A673 (cell line): ENCODE measurements around the gene PEPD. TPM values are rescaled to one million over a fixed set of nuclear protein-coding genes. Genes with fewer than 3 reads are reported as not detected.

Experiments
- BruUV-seq: library from RNA; stranded (reverse); fragments of 400-500 nt; replicated peaks from 2 replicates; lab custom pipeline; 2021; lab: Mats Ljungman, UMichigan
- CTCF ChIA-PET: fragments of 300-600 bp; sonication (Branson Sonifier 250); formaldehyde crosslinking; loops from one replicate; lab custom pipeline; 2022; ENCODE audit warnings: antibody characterized with exemption; lab: Charles Lee
- POLR2A ChIA-PET: fragments of 300-600 bp; sonication (Branson Sonifier 250); formaldehyde crosslinking; loops from one replicate; lab custom pipeline; 2022; ENCODE audit warnings: antibody characterized with exemption; ENCODE audit not compliant: low non-redundant PET; lab: Charles Lee
- DNase-seq: peaks from one replicate; pipeline ENCODE4 v3.0.0-alpha.2; 2015; ENCODE audit warnings: low spot score
- H3K27ac ChIP-seq: fragments of 200-600 bp; sonication (generic); 2 replicates; pipeline ENCODE4 v1.5.1; 2016; ENCODE audit warnings: mixed run types, low read depth, mild to moderate bottlenecking, mixed read lengths, antibody characterized with exemption, low read length; ENCODE audit not compliant: poor library complexity, severe bottlenecking
- H3K27me3 ChIP-seq: fragments of 200-600 bp; sonication (generic); replicated peaks from 2 replicates; pipeline ENCODE4 v1.6.1; 2017; ENCODE audit warnings: mixed run types, low read depth, mild to moderate bottlenecking, mixed read lengths, antibody characterized with exemption, low read length; ENCODE audit not compliant: insufficient read depth, poor library complexity
- H3K36me3 ChIP-seq: fragments of 200-600 bp; sonication (generic); 2 replicates; pipeline ENCODE4 v1.6.1; 2016; ENCODE audit warnings: mixed run types, mild to moderate bottlenecking, mixed read lengths, antibody characterized with exemption, low read length; ENCODE audit not compliant: insufficient read depth, poor library complexity, severe bottlenecking
- H3K4me1 ChIP-seq: fragments of 200-600 bp; sonication (generic); 2 replicates; pipeline ENCODE4 v1.6.1; 2017; ENCODE audit warnings: mixed run types, mild to moderate bottlenecking, mixed read lengths, antibody characterized with exemption, low read length; ENCODE audit not compliant: insufficient read depth, poor library complexity, severe bottlenecking
- H3K4me3 ChIP-seq: fragments of 200-600 bp; sonication (generic); 2 replicates; pipeline ENCODE4 v1.5.1; 2016; ENCODE audit warnings: low read depth, mixed run types, mild to moderate bottlenecking, mixed read lengths, low read length; ENCODE audit not compliant: poor library complexity, severe bottlenecking
- H3K9me3 ChIP-seq: fragments of 200-600 bp; sonication (generic); 2 replicates; pipeline ENCODE4 v1.6.1; 2016; ENCODE audit warnings: mixed run types, low read depth, mild to moderate bottlenecking, mixed read lengths, antibody characterized with exemption, low read length; ENCODE audit not compliant: poor library complexity, severe bottlenecking
- CTCF ChIP-seq: fragments of 300-800, 200-600 bp; sonication (generic); conservative IDR thresholded peaks from 2 replicates; pipeline ENCODE4 v1.5.1; 2017; ENCODE audit warnings: low read depth, mild to moderate bottlenecking, antibody characterized with exemption, low read length, moderate library complexity, mixed read lengths
- EZH2 ChIP-seq: fragments of 200-600 bp; sonication (generic); IDR thresholded peaks from 2 replicates; pipeline ENCODE4 v1.6.1; 2017; ENCODE audit warnings: borderline replicate concordance, low read depth, mild to moderate bottlenecking, mixed read lengths, antibody characterized with exemption, low read length; ENCODE audit not compliant: poor library complexity, severe bottlenecking
- intact Hi-C: fragments of 100-400 bp; cut with micrococcal nuclease; formaldehyde crosslinking; loops from one replicate; pipeline ENCODE4 v1.10.0; 2022; ENCODE audit not compliant: unreplicated experiment
- total RNA-seq: library from RNA; stranded (reverse); gene quantifications from 2 replicates; pipeline ENCODE4 v1.2.3, GENCODE V29; 2021

Gene PEPD
- total RNA-seq, 1 experiment from 2014 or later = 82.2 TPM

- CTCF ChIA-PET = no interaction called here
- no peaks in the 10 kb centered on the region for H3K27me3 ChIP-seq
- POLR2A ChIA-PET = no interaction called here
- H3K4me3 ChIP-seq = no peak overlapping the region
- H3K27ac ChIP-seq = no peak overlapping the region
- no TSS peak for BruUV-seq
- H3K36me3 ChIP-seq = no peaks in the 10 kb centered on the region
- no peaks in the 10 kb centered on the region for H3K4me1 ChIP-seq
- TF ChIP-seq EZH2 = no peak
- TF ChIP-seq CTCF = no peak
- no peak for DNase-seq
- intact Hi-C loops = no loop called here
- no peaks in the 10 kb centered on the region for H3K9me3 ChIP-seq
Observed at GRCh38 chr19:33517922-33518321, 3.7 kb downstream of the PEPD start.

- Histone ChIP-seq H3K27ac (no peak overlapping the region), H3K36me3 (no peaks in the 10 kb centered on the region), H3K9me3 (no peaks in the 10 kb centered on the region), H3K4me1 (no peaks in the 10 kb centered on the region), H3K27me3 (no peaks in the 10 kb centered on the region), H3K4me3 (no peak overlapping the region)
- no peak for DNase-seq
- POLR2A ChIA-PET = no interaction called here
- intact Hi-C loops = no loop called here
- TF ChIP-seq EZH2 (no peak), CTCF (no peak)
- BruUV-seq = no TSS peak
- CTCF ChIA-PET = no interaction called here
Observed at GRCh38 chr19:33515921-33516320, 5.7 kb downstream of the PEPD start.

GRCh38 chr19:33514885-33515551 is 6.6 kb downstream of the PEPD start:
- POLR2A ChIA-PET = interaction anchor here (0.6 kb wide), 1 partner anchor 8 kb away, joined by 3 read pairs; no protein-coding TSS in a partner anchor
- Histone ChIP-seq H3K9me3 (no peaks in the 10 kb centered on the region), H3K27ac (no peak overlapping the region), H3K4me1 (no peaks in the 10 kb centered on the region), H3K36me3 (no peaks in the 10 kb centered on the region), H3K27me3 (no peaks in the 10 kb centered on the region), H3K4me3 (no peak overlapping the region)
- no peak for TF ChIP-seq EZH2
- TF ChIP-seq CTCF = no peak
- BruUV-seq = no TSS peak
- intact Hi-C loops = no loop called here
- CTCF ChIA-PET = no interaction called here
- DNase-seq = no peak
